SIG-M5 treated with dmso at 0.1 percent for 504 hours (cell line): ENCODE results near the gene TNS1.

Experiments used
- DNase-seq: peaks from one replicate; lab custom pipeline; 2025; ENCODE audit not compliant: unreplicated experiment; lab: John Stamatoyannopoulos, UW

The TNS1 gene

GRCh38 chr2:217947383-217948350 is 55.1 kb downstream of the TNS1 start:
- no peak for DNase-seq

DNA sequence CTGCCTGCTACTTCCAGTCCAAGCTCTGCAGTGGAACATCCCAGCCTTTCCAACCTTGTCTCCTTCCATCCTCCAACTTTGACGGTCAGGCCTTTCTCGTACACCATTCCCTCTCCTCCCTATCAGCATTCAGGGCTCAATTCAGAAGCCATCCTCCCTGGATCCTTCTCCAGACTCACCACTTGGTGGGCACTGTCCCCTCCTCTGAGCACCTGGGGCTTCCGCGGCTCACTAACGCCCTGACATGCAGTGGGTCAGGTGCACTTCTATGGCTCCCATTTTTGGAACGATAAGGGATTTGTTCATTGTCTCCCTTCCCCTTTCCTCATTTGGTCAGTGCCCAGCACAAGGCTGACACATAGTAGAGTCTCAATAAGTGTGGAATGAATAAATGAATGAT is 56.7 kb downstream of the TNS1 start:
- DNase-seq, result no peak

- DNase-seq, result no peak
Observed at GRCh38 chr2:217945530-217945929, 57.3 kb downstream of the TNS1 start.

DNA sequence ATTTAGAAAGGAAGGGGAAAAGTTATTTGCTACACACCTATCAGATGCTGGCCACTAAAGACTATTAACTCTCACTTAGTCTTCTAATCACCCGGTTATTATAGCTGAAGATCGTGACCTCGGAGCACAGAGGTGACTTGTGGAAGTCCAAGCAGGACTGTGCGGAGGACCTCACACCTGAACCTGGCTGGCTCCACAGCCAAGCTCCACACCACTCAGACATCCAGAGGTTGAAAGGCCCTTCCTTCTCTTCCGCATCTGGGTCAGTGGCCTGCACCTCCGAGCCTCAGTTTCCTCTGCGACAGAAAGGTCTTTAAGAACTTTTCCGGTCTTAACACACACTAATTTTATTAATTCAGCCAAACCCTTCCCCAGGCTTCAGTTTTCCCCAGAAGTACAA is 57.9 kb downstream of the TNS1 start:
- DNase-seq, result no peak

- DNase-seq, result no peak
Observed at GRCh38 chr2:217944366-217944765, 58.4 kb downstream of the TNS1 start.

GRCh38 chr2:217943446-217944321 is 59.1 kb downstream of the TNS1 start:
- peak; percentile 26 for DNase-seq

DNA sequence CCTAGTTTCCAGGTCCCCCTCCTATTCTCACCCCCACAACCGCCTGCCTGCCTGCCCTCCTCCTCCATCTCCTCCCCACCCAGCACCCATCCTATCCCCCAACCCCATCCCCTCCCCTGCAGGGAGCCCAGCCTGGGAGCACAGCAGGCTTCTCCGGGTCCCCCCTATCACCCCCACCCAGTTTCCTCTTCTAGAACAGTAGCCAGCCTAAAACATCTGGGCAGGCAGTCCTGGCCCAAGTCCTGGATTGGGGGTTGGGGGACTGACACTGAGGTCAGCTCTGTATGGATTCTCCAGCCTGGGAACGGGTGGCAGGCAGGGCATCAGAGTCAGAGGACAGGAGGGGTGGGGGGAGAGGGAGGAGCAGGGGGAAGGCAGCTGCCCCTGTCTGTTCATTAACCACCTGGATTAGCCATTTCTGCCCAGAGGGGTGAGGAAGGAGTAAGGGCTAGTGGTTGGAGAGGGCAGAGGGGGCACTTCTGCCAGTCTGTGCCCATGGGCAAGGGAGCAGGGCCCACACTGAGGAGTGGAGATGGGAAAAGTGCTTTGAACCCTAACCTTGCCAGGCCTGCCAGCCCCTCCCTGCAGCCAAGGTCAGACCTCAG is 60.0 kb downstream of the TNS1 start:
- no peak for DNase-seq

GRCh38 chr2:217941886-217942728 is 60.7 kb downstream of the TNS1 start:
- no peak for DNase-seq

GRCh38 chr2:217941339-217941738 is 61.5 kb downstream of the TNS1 start:
- no peak for DNase-seq

DNA sequence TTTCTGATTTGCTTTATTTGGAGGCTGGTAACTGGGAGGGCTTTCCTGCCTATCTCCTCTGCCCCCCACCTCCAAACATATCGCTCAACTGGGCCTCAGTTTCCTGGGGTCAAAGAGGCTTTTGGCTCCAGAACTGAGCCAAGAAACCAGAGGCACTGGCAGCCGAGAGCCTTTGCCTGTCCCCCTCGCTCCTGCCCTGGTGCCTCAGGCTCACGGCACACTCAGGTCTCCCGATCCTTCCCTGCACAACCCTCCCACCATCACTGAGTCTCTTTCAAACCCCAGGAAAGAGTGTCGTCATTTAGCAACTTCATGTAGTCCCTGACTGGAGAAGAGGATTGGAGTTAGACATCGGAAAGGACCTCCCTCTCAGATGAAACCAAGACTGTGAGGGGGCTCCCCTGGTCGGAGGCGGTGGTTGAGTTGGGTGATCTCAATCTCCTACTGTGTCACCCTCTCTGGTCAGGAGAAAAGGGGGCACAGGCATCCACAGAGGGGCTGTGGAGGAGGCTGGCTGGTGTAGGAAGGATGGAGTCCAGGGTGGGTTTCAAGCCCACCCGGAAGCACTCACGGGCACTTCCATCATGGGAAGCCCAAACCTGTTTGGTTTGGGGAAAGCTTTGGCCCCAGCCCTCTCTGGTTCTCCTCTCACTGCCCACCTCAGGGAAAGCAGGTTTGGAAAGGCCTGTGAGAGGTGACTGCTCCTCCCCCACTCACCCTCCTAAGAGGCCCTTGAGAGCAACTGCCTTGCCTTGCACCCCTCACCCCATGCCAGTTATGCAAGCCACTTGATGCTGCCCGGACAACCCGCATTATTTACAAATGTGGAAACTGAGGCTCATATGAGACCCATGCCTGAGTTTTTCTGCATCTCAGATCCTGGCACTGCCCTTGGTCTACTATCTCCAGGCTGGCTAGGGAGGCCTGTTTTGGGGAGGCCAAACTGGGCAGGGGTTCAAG is 62.3 kb downstream of the TNS1 start:
- no peak for DNase-seq

- DNase-seq, result no peak
Observed at GRCh38 chr2:217939629-217940245, 63.1 kb downstream of the TNS1 start.

GRCh38 chr2:217939220-217939619 is 63.6 kb downstream of the TNS1 start:
- no peak for DNase-seq

- no peak for DNase-seq
Observed at GRCh38 chr2:217938036-217938435, 64.8 kb downstream of the TNS1 start.

GRCh38 chr2:217937446-217937845 is 65.3 kb downstream of the TNS1 start:
- DNase-seq, result no peak

DNA sequence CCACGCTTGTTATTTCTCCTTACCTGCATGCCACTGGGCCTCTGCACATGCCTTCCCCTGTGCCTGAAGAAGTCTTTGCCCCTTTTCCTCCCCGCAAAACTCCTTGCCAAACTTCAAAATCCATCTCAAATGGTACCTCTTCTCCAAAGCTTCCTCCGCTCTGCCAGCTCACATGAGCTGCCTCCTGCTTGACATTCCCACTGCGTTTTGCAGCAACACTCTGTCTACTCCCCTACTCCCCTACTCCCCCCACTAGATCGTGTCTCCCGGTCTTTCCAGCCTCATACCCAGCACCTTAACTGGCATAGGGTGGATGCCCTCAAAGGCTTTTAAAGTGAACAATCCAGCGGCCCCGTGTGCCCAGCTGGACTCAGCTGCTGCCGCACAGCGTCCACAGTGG is 65.8 kb downstream of the TNS1 start:
- no peak for DNase-seq

DNA sequence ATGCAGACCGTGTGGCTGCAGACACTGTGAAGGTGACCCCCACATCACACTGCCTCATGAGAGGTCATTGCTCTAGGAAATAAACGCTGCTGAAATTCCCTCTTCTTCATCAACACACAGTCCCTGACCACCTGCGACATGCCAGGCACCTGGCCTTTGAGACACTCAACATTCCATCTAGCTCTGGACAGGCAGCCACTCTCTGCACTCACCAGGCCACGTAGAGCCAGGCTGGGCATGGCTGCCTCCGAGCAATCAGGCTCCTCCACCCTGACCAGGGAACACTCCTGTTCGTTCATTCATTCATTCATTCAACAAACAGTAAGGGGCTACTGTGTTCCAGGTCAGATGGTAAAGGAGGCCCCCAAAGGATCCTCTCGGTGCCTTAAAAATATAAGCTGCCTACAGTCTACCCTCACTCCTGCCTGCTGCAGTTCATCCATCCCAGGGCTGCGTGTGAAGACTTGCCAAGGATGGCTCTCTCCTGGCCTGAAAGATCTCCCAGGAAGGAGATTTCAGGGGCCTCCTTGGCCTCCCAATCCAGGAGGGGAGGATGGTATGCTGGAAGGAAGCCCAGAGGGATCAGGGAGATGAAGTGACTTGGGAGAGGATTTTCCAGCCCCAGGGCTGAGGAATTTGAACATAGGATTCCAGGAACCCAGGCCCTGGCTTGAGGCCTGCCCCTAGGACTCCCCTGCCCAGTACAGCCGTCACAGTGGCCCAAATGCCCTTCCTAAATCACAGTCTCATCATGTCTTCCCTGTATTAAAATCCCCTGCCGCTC is 66.7 kb downstream of the TNS1 start:
- no peak for DNase-seq

- no peak for DNase-seq
Observed at GRCh38 chr2:217935235-217935879, 67.4 kb downstream of the TNS1 start.
